ENCODE data around the gene XPO6. TPM values are rescaled to one million over a fixed set of nuclear protein-coding genes. Genes with fewer than 3 reads are reported as not detected.

The XPO6 gene
- total RNA-seq, 1 experiment from 2014 or later: 106 TPM

- H2AFZ ChIP-seq (ENCODE audit: low read length): no peak overlapping the region
- no peak overlapping the region for H3K9ac ChIP-seq (ENCODE audit: low read length)
- CTCF ChIA-PET: interaction anchor here (0.6 kb wide), 1 partner anchor 168 kb away, joined by 4 read pairs; no protein-coding TSS in a partner anchor
- BruUV-seq (replicated peaks): no TSS peak
- no peaks in the 10 kb centered on the region for H3K9me3 ChIP-seq (ENCODE audit: low read length)
- no peaks in the 10 kb centered on the region for H3K27me3 ChIP-seq (ENCODE audit: low read length)
- TF ChIP-seq EZH2 (IDR thresholded peaks at IDR 0.05; ENCODE audit: low read length, unreplicated experiment) (no peak), EZH2phosphoT487 (IDR thresholded peaks at IDR 0.05; ENCODE audit: borderline replicate concordance, low read length) (no peak), CTCF (conservative IDR thresholded peaks at IDR 0.05; ENCODE audit: low read depth, low read length) (no peak)
- no peak overlapping the region for H3K27ac ChIP-seq (ENCODE audit: low read length)
- 0 out of 2 replicates have a peak, but pooled peaks cover 12% of the 10 kb centered on the region for H3K79me2 ChIP-seq (ENCODE audit: low read length)
- H4K20me1 ChIP-seq (ENCODE audit: low read length): no peaks in the 10 kb centered on the region
- H3K9me2 ChIP-seq (replicated peaks; ENCODE audit: low read length): no peaks in the 10 kb centered on the region
- POLR2A ChIA-PET (ENCODE audit: unreplicated experiment): no interaction called here
- no peak overlapping the region for H3K4me2 ChIP-seq (ENCODE audit: low read length)
- H3F3A ChIP-seq (ENCODE audit: low read length, unreplicated experiment): no peaks in the 10 kb centered on the region
- H3K4me1 ChIP-seq (ENCODE audit: insufficient read depth, low read length): peaks cover 5% of the 10 kb centered on the region; the same call in 1 of the 2 replicates
- H3K36me3 ChIP-seq (ENCODE audit: low read depth, low read length): peaks cover 32% of the 10 kb centered on the region; the same call in 1 of the 2 replicates
- H3K4me3 ChIP-seq (ENCODE audit: low read length): no peak overlapping the region
- intact Hi-C loops (cut with micrococcal nuclease): no loop called here
- DNase-seq (no peak), ATAC-seq (no peak)
Observed at GRCh38 chr16:28140788-28141618, 70.8 kb downstream of the XPO6 start.

GRCh38 chr16:28139530-28139929 lies 72.2 kb downstream of the XPO6 start:
- Histone ChIP-seq H2AFZ (ENCODE audit: low read length) (no peak overlapping the region), H3K9me2 (replicated peaks; ENCODE audit: low read length) (no peaks in the 10 kb centered on the region), H3F3A (ENCODE audit: low read length, unreplicated experiment) (no peaks in the 10 kb centered on the region), H3K9me3 (ENCODE audit: low read length) (no peaks in the 10 kb centered on the region), H3K4me3 (ENCODE audit: low read length) (no peak overlapping the region), H4K20me1 (ENCODE audit: low read length) (no peaks in the 10 kb centered on the region), H3K79me2 (ENCODE audit: low read length) (0 out of 2 replicates have a peak, but pooled peaks cover 12% of the 10 kb centered on the region), H3K4me1 (ENCODE audit: insufficient read depth, low read length) (peaks cover 5% of the 10 kb centered on the region; the same call in 1 of the 2 replicates), H3K27ac (ENCODE audit: low read length) (no peak overlapping the region), H3K9ac (ENCODE audit: low read length) (no peak overlapping the region), H3K4me2 (ENCODE audit: low read length) (no peak overlapping the region), H3K27me3 (ENCODE audit: low read length) (no peaks in the 10 kb centered on the region), H3K36me3 (ENCODE audit: low read depth, low read length) (peaks cover 25% of the 10 kb centered on the region; the same call in 1 of the 2 replicates)
- CTCF ChIA-PET: no interaction called here
- BruUV-seq (replicated peaks): no TSS peak
- TF ChIP-seq EZH2phosphoT487 (IDR thresholded peaks at IDR 0.05; ENCODE audit: borderline replicate concordance, low read length) (no peak), CTCF (conservative IDR thresholded peaks at IDR 0.05; ENCODE audit: low read depth, low read length) (no peak), EZH2 (IDR thresholded peaks at IDR 0.05; ENCODE audit: low read length, unreplicated experiment) (no peak)
- ATAC-seq (no peak), DNase-seq (no peak)
- intact Hi-C loops (cut with micrococcal nuclease): no loop called here
- POLR2A ChIA-PET (ENCODE audit: unreplicated experiment): no interaction called here

Measured in PC-3 (cell line).